K562 (cell line): ENCODE data around the gene EGFL7. TPM values are rescaled to one million over a fixed set of nuclear protein-coding genes. Genes with fewer than 3 reads are reported as not detected.

Experiments used
- ARNT ChIP-seq, 2 experiments: fragments of 450-650 bp; IDR thresholded peaks; 2 replicates each; pipeline ENCODE4 v1.6.1; 2016; ENCODE audit warnings: mild to moderate bottlenecking in 1 of 2
- CTBP1 ChIP-seq: fragments of 450-650 bp; IDR thresholded peaks from 2 replicates; pipeline ENCODE4 v1.6.1; 2016; ENCODE audit warnings: borderline replicate concordance
- ELF2 ChIP-seq: fragments of 250-450 bp; sonication (Bioruptor Pico); IDR thresholded peaks from 2 replicates; pipeline ENCODE4 v1.5.0; 2021; ENCODE audit warnings: mild to moderate bottlenecking
- FOXJ2 ChIP-seq: fragments of 200-800 bp; sonication (Bioruptor generic); IDR thresholded peaks from 2 replicates; pipeline ENCODE4 v1.6.1; 2016; ENCODE audit warnings: missing genetic modification characterization, missing compliant biosample characterization
- FUS ChIP-seq: fragments of 200-400 bp; formaldehyde crosslinking; optimal IDR thresholded peaks from 2 replicates; pipeline ENCODE3; 2017; ENCODE audit warnings: low read depth, low read length
- HDAC2 ChIP-seq: fragments of 450-650 bp; IDR thresholded peaks from 2 replicates; pipeline ENCODE4 v1.6.1; 2016; ENCODE audit warnings: mild to moderate bottlenecking
- KAT7 ChIP-seq: sonication (generic); formaldehyde crosslinking; IDR thresholded peaks from 2 replicates; pipeline ENCODE4 v1.8.0; 2022; ENCODE audit warnings: missing genetic modification reagents, mild to moderate bottlenecking, borderline replicate concordance
- LEF1 ChIP-seq: fragments of 450-650 bp; IDR thresholded peaks from 2 replicates; pipeline ENCODE4 v1.6.1; 2016; ENCODE audit warnings: mild to moderate bottlenecking
- MTA3 ChIP-seq: fragments of 450-650 bp; formaldehyde crosslinking; IDR thresholded peaks from 2 replicates; pipeline ENCODE4 v1.6.1; 2017; ENCODE audit warnings: mild to moderate bottlenecking, borderline replicate concordance
- NR2C1 ChIP-seq, 2 experiments: fragments of 450-650 bp; IDR thresholded peaks; 2 replicates each; pipeline ENCODE4 v1.6.1; 2017; ENCODE audit warnings: mild to moderate bottlenecking in 2 of 2, antibody characterized with exemption in 1 of 2, inconsistent platforms in 1 of 2, missing compliant biosample characterization in 1 of 2, missing genetic modification characterization in 1 of 2
- RREB1 ChIP-seq: fragments of 250-450 bp; sonication (Bioruptor Pico); IDR thresholded peaks from 2 replicates; pipeline ENCODE4 v1.4.0; 2020
- SMAD2 ChIP-seq: fragments of 150-350 bp; IDR thresholded peaks from 2 replicates; pipeline ENCODE4 v1.6.1; 2014; ENCODE audit warnings: low read depth, mild to moderate bottlenecking, low read length
- ZNF551 ChIP-seq: fragments of 250-450 bp; sonication (Bioruptor Pico); IDR thresholded peaks from 2 replicates; pipeline ENCODE4 v1.5.0; 2021; ENCODE audit warnings: mild to moderate bottlenecking, moderate library complexity
- polyA plus RNA-seq, 8 experiments: library from polyadenylated mRNA; depleted of rRNA in 4 of 8; stranded (reverse) in 5 of 8; unstranded in 3 of 8; fragments of >200 nt; fragmentation: Nextera tagmentation in 2 of 8; fragmentation: Illumina TruSeq in 1 of 8; extraction: Ambion mirVana in 2 of 8; extraction: Trizol in 1 of 8; gene quantifications; 2 replicates each; pipeline versions ENCODE4 v1.2.1 to v1.2.3, GENCODE V29; 2011 to 2014; ENCODE audit warnings: inconsistent platforms in 1 of 8, missing spikeins in 1 of 8
- total RNA-seq, 7 experiments: library from RNA; depleted of rRNA in 6 of 7; stranded (reverse); fragments of >200 nt in 6 of 7; fragmentation: Illumina TruSeq in 2 of 7; extraction: Trizol in 2 of 7; gene quantifications; 2 replicates each; pipeline versions ENCODE4 v1.2.1 to v1.2.3, GENCODE V29; 2011 to 2021; ENCODE audit warnings: low replicate concordance in 1 of 7
- TF ChIP-seq, protein P1 (sequence below): sonication (generic); formaldehyde crosslinking; IDR thresholded peaks from 2 replicates; pipeline ENCODE4 v1.9.0; 2022; ENCODE audit warnings: mild to moderate bottlenecking, missing genetic modification reagents
- TF ChIP-seq, protein P2 (sequence below): sonication (generic); formaldehyde crosslinking; IDR thresholded peaks from 2 replicates; pipeline ENCODE4 v1.8.1; 2022; ENCODE audit warnings: missing genetic modification reagents
- TF ChIP-seq, protein P3 (sequence below): fragments of 450-650 bp; IDR thresholded peaks from 2 replicates; pipeline ENCODE4 v1.6.1; 2016; ENCODE audit warnings: missing biosample characterization, missing genetic modification characterization
- TF ChIP-seq, protein P4 (sequence below): sonication (generic); formaldehyde crosslinking; IDR thresholded peaks from 2 replicates; pipeline ENCODE4 v1.4.0; 2020; ENCODE audit warnings: mild to moderate bottlenecking, missing genetic modification reagents

EGFL7 gene
- total and polyA plus RNA-seq, 9 of the 15 experiments (the other 6 are each of a cell fraction or from before 2014, with no cell fraction given), result 1.5 to 286 (median 55.5) TPM

DNA sequence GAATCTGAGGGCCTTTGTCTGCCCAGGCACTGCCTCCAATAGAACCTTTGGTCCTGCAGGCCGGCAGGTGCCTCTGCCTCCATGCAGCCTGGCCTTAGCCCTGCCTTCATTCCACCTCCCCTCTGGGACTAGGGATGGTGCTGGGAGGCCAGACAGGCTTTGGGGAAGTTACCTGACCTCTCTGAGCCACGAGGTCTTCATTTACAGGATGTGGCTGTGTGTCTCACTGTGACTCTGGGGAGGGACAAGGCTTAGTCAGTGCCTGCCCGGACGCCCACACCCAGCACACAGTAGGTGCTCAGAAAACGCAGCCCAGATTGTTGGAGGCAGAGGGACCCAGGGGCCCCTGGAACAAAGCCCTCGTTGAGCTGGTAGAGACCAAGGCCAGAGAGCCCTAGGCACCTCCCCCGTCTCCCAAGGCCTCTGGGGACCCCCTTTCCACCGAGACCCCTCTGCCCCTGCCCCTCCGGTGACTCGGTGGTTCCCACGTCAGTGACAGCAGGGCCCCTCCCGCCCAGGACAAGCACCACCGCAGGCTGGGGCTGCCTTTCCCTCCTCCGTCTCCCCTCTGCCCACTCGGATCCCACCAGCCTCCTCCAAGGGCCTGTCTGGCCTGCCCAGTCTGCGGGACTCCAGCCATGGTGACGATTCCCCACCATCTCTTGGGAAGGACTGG, 46.9 kb upstream of the EGFL7 start (continued):
- TF ChIP-seq RREB1 (CRISPR knock-in tag), result no peak
- no peak for TF ChIP-seq SMAD2
- TF ChIP-seq, protein P1, sequence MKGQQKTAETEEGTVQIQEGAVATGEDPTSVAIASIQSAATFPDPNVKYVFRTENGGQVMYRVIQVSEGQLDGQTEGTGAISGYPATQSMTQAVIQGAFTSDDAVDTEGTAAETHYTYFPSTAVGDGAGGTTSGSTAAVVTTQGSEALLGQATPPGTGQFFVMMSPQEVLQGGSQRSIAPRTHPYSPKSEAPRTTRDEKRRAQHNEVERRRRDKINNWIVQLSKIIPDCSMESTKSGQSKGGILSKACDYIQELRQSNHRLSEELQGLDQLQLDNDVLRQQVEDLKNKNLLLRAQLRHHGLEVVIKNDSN (CRISPR knock-in tag), result 0 out of 2 replicates have a peak, but pooled peaks have one; percentile 23
- no peak for TF ChIP-seq NR2C1 (IDR thresholded peaks at IDR 0.05)
- TF ChIP-seq NR2C1 (tag; IDR thresholded peaks at IDR 0.05), result no peak
- TF ChIP-seq, protein P2, sequence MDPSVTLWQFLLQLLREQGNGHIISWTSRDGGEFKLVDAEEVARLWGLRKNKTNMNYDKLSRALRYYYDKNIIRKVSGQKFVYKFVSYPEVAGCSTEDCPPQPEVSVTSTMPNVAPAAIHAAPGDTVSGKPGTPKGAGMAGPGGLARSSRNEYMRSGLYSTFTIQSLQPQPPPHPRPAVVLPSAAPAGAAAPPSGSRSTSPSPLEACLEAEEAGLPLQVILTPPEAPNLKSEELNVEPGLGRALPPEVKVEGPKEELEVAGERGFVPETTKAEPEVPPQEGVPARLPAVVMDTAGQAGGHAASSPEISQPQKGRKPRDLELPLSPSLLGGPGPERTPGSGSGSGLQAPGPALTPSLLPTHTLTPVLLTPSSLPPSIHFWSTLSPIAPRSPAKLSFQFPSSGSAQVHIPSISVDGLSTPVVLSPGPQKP (CRISPR knock-in tag), result no peak
- TF ChIP-seq HDAC2, result no peak
- no peak for TF ChIP-seq LEF1
- TF ChIP-seq ELF2 (CRISPR knock-in tag), result no peak
- TF ChIP-seq KAT7 (CRISPR knock-in tag), result no peak
- no peak for TF ChIP-seq ZNF551
- TF ChIP-seq CTBP1, result 0 out of 2 replicates have a peak, but pooled peaks have one; percentile 38
- no peak for TF ChIP-seq MTA3
- TF ChIP-seq, protein P3, sequence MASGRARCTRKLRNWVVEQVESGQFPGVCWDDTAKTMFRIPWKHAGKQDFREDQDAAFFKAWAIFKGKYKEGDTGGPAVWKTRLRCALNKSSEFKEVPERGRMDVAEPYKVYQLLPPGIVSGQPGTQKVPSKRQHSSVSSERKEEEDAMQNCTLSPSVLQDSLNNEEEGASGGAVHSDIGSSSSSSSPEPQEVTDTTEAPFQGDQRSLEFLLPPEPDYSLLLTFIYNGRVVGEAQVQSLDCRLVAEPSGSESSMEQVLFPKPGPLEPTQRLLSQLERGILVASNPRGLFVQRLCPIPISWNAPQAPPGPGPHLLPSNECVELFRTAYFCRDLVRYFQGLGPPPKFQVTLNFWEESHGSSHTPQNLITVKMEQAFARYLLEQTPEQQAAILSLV (tag), result no peak
- no peak for TF ChIP-seq ARNT (IDR thresholded peaks at IDR 0.05)
- TF ChIP-seq FUS, result no peak
- TF ChIP-seq FOXJ2 (tag), result no peak
- TF ChIP-seq, protein P4, sequence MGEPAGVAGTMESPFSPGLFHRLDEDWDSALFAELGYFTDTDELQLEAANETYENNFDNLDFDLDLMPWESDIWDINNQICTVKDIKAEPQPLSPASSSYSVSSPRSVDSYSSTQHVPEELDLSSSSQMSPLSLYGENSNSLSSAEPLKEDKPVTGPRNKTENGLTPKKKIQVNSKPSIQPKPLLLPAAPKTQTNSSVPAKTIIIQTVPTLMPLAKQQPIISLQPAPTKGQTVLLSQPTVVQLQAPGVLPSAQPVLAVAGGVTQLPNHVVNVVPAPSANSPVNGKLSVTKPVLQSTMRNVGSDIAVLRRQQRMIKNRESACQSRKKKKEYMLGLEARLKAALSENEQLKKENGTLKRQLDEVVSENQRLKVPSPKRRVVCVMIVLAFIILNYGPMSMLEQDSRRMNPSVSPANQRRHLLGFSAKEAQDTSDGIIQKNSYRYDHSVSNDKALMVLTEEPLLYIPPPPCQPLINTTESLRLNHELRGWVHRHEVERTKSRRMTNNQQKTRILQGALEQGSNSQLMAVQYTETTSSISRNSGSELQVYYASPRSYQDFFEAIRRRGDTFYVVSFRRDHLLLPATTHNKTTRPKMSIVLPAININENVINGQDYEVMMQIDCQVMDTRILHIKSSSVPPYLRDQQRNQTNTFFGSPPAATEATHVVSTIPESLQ (CRISPR knock-in tag), result no peak
